GM21737 (cell line): ENCODE results near the gene ZMIZ1.

Source experiments
- ATAC-seq: cut with Tn5 transposase; IDR thresholded peaks from one replicate; pipeline ENCODE4 v1.9.1; 2021; ENCODE audit warnings: mild to moderate bottlenecking, moderate library complexity; ENCODE audit not compliant: unreplicated experiment

Gene ZMIZ1

GRCh38 chr10:79200346-79200745, 131.6 kb downstream of the ZMIZ1 start:
- no peak for ATAC-seq

- ATAC-seq: no peak
These were observed 132.9 kb downstream of the ZMIZ1 start for GRCh38 chr10:79201706-79202105.

DNA sequence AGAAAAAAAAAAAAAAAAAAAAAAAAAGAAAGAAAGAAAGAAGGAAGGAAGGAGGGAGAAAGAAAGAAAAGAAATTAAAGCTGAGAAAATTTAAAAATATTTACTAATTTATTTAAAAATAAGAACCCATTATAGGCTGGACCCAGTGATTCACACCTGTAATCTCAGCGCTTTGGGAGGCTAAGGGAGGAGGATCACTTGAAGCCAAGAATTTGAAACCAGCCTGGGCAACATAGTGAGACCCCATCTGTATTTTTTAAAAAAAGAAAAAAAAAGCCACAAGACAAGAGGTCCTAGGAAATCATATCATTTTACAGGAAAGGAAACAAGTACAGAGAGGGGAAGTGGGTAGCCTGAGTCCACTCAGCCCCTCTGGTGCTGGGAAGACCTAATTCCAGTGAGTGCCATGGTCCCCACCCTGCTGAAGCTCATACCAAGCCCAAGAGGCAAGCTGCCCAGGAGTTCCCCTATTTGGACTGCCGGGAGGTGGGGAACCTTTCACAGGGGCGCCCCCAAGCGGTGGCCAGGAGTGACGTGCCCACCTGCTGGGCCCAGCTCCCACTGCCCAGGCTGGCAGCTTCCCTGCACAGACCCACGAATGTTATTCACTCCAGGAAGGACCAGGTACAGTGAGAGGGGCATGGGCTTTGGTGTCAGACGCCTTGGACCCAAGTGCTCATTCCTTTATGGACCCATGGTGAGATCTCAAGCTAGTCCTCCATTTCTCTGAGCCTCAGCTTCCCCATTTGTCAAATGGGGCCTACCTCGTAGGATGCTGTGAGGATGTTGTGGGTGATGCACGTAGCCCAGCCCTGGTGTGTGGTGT, 133.6 kb downstream of the ZMIZ1 start:
- ATAC-seq: no peak

DNA sequence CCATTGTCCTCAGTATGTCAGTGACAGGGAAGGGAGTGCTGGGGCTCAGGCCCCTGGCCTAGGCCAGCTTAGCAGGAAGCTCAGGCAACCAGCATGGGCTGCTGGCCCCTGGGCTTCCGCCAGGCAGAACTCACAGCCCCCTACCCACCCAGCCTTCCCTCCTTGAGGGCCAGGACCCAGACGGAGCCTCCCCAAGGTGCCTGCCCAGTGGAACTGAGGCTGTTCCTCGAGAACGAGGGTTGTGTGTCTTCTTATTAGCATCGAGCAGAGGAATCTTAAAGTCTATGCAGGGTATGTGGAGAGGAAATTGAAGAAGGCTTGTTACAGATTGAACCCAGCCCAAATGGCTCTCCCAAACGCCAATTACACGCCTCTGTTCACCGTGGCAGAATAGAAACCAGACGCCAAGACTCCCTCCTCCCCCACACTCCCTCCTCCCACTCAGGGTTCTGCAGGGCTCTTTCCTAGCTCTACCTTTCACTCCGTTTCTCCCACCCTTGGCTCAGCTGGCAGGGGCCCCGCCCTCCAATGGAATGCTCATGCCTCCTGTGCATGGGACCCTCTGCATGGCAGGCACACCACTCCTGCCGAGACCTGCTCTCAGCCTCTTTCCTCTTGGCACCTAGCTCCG, 134.4 kb downstream of the ZMIZ1 start:
- no peak for ATAC-seq

DNA sequence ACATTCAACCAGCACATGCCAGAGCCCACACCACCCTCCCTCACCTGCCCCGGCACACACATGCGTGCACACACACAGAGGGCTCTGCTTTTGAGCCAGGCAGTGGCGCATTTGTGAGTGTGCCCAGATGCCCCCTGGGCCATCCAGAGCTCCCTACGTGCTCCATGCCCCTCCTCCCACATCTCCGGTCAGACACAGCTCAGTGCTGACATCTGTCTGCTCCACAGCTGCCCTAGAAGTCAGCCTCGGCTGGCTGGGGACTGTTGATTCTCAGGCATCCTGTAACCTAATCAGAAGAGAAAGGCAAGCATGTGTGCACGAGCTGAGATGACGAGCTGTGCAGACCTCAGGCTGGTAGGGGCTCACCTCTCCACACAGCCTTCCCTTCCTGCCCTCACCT, 135.1 kb downstream of the ZMIZ1 start:
- no peak for ATAC-seq

DNA sequence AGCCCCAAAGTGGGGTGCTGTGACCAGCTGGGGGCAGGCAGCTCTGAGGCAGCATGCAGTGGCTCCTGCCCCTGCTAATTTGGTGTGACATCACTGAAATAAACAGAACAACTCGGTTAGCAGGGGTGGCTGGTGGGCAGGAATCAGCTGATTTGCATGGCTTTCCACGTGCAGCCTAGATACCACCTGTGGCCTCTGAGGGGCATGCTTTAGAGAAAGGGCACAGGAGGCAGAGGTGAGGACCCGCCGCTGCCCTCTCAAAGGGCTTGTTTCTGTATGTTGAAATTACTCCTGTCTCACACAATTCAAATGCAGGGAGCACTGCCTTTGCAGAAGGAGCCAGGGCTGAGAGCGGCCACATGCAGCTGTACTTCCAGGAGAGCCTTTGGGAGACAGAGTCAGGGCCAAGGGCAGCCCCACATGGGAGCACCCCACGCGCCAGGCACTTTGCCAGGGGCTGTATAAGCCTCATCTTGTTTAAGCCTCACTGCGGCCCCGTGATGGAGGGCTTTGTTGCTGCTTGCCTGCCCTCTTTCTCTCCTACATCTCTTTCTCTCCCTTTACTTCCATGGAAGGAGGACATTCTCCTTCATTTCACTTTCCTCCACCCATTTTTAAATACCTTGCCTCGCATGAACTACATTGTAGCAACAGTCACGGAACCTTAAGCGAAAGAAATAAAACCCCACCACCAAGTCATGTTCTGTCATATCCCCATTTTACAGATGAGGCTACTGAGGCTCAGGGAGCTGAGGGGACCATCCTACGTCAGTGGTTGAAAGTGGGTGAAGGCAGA, 137.7 kb downstream of the ZMIZ1 start:
- ATAC-seq: no peak

DNA sequence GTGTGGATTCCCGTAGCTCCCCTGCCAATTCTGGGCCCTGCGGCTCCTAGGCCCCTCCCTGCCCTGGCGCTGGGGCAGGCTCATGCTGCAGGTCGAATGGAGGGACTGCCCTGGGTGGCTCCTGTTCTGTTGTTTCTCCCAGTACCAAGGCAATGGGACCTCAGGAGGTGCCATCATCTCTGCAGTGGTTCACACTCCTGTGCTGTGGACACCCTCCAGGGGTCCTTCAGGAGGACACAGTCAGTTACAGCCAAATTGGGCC, 138.3 kb downstream of the ZMIZ1 start:
- ATAC-seq: no peak

- no peak for ATAC-seq
These were observed 139.0 kb downstream of the ZMIZ1 start for GRCh38 chr10:79207726-79208125.

GRCh38 chr10:79208251-79208983, 139.7 kb downstream of the ZMIZ1 start:
- no peak for ATAC-seq

DNA sequence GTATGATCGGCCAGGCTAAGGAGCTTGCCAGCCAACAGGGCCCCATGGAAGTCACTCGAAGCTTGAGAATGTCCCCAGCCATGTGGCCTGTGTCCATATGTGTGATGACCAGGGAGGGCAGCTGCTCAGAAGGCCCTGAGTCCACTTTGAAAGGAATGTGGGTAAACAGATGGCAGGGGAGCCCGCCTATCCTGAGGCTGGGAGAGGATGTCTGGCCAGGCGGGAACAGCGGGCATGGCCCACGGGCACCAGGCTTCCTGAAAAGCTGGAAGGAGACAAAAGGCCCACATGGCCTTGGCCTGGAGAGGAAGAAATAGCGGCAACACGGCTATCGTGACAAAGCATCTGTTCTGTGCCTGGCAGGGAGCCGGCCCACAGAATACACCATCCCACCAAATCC, 140.6 kb downstream of the ZMIZ1 start:
- no peak for ATAC-seq

- no peak for ATAC-seq
These were observed 141.1 kb downstream of the ZMIZ1 start for GRCh38 chr10:79209831-79210230.

DNA sequence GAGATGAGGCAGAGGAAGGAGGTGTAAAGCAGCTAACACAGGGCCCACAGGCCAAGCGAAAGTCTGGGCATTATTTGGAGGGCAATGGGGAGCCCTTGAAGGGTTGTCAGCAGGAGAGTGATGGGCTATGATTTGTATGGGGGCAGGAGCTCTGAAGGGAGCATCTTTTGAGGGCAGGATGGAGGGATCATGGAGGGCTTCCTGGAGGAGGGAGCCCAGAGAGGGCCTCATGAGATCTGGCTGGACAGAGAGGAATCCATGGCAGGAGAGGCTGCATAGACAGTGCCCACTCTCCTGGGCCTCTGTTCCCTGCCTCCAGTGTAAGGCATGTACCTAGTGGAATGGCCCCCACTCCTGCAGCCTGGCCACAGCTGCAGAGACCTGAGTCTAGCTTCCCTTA, 141.9 kb downstream of the ZMIZ1 start:
- ATAC-seq: no peak

- ATAC-seq: no peak
These were observed 142.8 kb downstream of the ZMIZ1 start for GRCh38 chr10:79211616-79212015.

DNA sequence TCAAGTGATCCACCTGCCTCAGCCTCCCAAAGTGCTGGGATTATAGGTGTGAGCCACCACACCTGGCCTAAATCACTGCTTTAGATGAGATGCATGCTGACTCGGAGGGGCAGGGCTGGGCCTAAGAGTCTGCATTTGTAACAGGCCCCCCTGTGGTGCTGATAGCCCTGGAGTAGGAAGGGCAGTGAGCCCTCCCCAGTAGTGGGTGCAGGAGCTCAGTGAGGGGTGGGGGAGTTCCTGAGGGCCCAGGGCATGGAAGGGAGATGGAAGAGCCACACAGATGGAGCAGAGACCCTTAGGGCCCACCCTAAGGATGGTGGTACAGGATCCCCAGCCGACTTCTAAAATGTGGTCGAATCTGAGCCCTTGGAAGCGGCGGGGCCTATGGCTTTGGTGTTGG, 146.8 kb downstream of the ZMIZ1 start:
- no peak for ATAC-seq

GRCh38 chr10:79219322-79219957, 150.7 kb downstream of the ZMIZ1 start:
- no peak for ATAC-seq

DNA sequence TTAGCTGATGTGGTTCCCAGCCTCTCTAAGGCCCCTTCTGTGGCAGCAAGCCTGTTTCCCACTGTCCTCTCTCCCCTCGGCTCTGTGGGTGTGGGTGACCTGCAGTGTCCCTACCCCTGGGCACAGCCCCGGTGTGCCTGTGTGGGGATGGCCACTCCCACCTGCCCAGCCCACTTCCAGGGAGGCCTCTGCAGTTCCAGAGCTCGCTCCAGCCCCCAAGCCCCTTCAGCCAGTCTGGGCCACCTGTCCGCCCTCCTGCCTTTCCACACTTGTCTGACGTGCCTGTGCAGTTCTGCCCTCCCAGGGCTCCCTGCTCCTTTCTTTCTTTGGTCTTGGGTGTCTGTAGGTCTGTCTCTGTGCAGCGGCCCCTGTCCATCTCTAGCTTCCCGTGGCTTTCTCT, 151.5 kb downstream of the ZMIZ1 start:
- ATAC-seq: no peak

DNA sequence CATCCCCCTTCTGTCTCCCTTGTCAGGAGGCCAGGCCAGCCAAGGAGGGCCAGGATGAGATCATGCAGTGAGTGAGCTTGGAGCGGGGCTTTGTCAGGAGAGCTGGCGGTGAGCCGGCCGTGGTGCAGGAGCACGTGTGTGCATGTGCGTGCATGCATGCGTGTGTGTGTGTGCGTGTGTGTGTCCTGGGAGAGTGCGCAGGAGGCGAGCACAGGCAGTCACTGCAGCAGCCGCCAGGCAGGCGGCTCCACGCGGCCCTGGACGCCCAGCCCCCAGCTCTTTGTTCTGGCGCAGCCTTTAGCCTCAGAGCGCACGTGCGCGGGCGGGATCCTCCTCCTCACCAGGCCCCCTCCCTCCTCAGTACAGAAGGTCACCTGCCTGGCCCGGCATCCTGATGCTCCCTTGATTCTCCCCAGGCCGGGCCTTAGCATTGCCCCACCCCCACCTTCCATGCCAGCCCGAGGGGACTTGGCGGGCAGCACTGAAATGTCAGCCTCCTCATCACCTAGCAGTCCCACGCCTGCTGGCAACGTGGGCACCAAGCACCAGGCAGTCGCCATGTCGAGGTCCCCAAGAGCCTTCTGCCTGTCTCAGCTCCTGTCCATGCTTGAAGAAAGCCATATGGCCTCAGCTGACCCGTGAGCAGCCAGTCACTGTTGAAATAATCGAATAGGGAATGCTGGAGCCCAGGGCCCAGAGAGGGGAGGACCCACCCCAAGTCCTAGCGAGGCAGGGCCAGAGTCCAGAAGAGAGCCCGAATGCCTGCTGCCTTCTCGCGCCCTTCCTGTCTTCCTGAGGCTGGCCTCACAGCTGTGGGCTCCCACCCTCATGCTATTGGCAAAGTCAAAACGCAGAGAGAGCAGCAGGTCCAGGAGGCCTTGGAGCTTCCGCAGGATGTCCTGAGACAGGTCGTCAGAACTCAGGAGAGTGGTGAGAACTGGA, 152.6 kb downstream of the ZMIZ1 start:
- ATAC-seq: no peak

GRCh38 chr10:79222186-79222585, 153.4 kb downstream of the ZMIZ1 start:
- ATAC-seq: no peak

DNA sequence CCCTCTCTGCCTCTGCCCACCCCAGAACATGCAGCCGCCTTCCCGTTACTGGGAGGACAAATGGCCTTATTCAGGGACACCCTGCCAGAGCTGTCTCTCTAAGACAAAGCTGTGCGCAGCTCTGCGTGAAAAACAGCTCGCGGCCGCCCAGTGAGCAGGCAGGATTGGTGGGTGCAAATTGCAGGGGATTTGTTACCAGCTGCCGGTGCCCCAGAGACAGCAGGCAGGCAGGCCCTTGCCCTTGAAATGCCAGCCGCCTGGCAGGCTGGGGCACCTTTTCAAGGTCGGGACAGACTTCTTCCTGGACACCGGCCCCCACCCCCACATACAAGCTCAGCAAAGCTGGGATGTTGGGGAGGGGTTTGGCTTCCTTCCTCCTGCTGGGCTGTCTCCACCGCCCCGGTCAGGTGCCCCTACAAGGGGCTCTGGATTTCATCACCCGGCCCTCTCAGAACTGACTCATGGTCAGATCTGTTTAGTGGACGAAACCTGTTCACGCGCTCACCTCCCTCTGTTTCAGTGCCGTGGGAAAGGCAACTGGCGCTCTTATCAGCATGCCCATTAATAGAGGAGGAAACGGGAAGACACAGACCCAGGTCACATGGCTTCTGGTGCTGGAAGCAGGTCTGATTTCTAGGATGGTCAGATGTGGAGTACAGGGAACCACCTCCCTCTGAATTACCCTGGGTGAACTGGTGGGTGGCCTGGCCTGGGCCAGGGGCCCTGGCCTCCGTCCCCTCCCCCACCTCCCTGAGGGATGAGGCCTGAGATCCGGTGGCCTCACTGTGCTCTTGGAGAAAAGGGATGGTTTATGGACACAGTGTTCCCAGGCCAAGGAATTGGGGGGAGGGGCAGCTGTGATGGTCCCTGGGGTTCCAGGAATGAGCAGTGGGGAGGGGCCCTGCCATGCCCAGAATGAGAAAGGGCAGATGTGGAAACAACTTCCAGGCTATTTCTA, 154.6 kb downstream of the ZMIZ1 start:
- ATAC-seq: no peak
